Peyer's patch (tissue), 4 donors: ENCODE data around the gene ARHGAP19. TPM values are rescaled to one million over a fixed set of nuclear protein-coding genes. Genes with fewer than 3 reads are reported as not detected.

ENCODE experiments used
- DNase-seq, 3 donors: peaks; one replicate each; pipeline ENCODE4 v3.0.0-alpha.2; 2017 to 2019
- H3K27ac ChIP-seq, 4 donors: fragments of 200-600 bp; sonication (generic); one replicate each; pipeline ENCODE4 v1.5.1; 2016 to 2019
- H3K27me3 ChIP-seq, 2 donors: fragments of 200-600 bp; sonication (generic); one replicate each; pipeline ENCODE4 v1.5.1; 2019
- H3K36me3 ChIP-seq, 3 donors: fragments of 200-600 bp; sonication (generic); one replicate each; pipeline ENCODE4 v1.5.1; 2016 to 2019
- H3K4me1 ChIP-seq, 4 donors: fragments of 200-600 bp; sonication (generic); one replicate each; pipeline ENCODE4 v1.5.1; 2016 to 2019
- H3K4me3 ChIP-seq, 4 donors: fragments of 200-600 bp; sonication (generic); 1 replicate in 3 of 4; 2 replicates in 1 of 4; pipeline ENCODE4 v1.5.1; 2016 to 2019; ENCODE audit warnings: mild to moderate bottlenecking in 1 of 4
- H3K9me3 ChIP-seq, 4 donors: fragments of 200-600 bp; sonication (generic); one replicate each; pipeline ENCODE4 v1.5.1; 2016 to 2019; ENCODE audit warnings: mild to moderate bottlenecking in 1 of 4
- CTCF ChIP-seq, 6 experiments: fragments of 450-650 bp in 4 of 6; fragments of 200-600 bp in 2 of 6; sonication (generic) in 1 of 6; IDR thresholded peaks; one replicate each; pipeline ENCODE4 v1.5.1; 2017 to 2019; ENCODE audit warnings: antibody characterized with exemption in 6 of 6, mild to moderate bottlenecking in 3 of 6, moderate library complexity in 1 of 6
- POLR2A ChIP-seq, 2 donors: fragments of 450-650 bp; IDR thresholded peaks; one replicate each; pipeline ENCODE4 v1.5.1; 2017; ENCODE audit warnings: antibody characterized with exemption in 2 of 2, mild to moderate bottlenecking in 2 of 2, moderate library complexity in 2 of 2
- total RNA-seq, 4 donors: library from RNA; depleted of rRNA; stranded (reverse); fragments of >200 nt; gene quantifications; one replicate each; pipeline ENCODE4 v1.1.0, GENCODE V29; 2016

The ARHGAP19 gene
- total RNA-seq, 4 donors from 2014 or later: 4.9 to 28.9 (median 7.3) TPM

- TF ChIP-seq POLR2A (IDR thresholded peaks at IDR 0.05) (no peak), CTCF (IDR thresholded peaks at IDR 0.05) (no peak)
- DNase-seq: no peak
- H3K9me3 ChIP-seq: no peaks in the 10 kb centered on the region
- no peaks in the 10 kb centered on the region for H3K36me3 ChIP-seq
- peaks cover 0 to 17% of the 10 kb centered on the region in 2 donors for H3K27me3 ChIP-seq
- H3K27ac ChIP-seq: no peak overlapping the region
- peaks cover 0 to 5% (median 1%) of the 10 kb centered on the region in 4 donors for H3K4me1 ChIP-seq
- H3K4me3 ChIP-seq: no peak overlapping the region
These were observed 112.1 kb downstream of the ARHGAP19 start for GRCh38 chr10:97180363-97180755.

- no peaks in the 10 kb centered on the region for H3K4me1 ChIP-seq
- H3K27ac ChIP-seq: no peak overlapping the region
- peaks cover 0 to 12% of the 10 kb centered on the region in 2 donors for H3K27me3 ChIP-seq
- H3K36me3 ChIP-seq: no peaks in the 10 kb centered on the region
- H3K9me3 ChIP-seq: no peaks in the 10 kb centered on the region
- no peak overlapping the region for H3K4me3 ChIP-seq
- TF ChIP-seq CTCF (IDR thresholded peaks at IDR 0.05) (no peak), POLR2A (IDR thresholded peaks at IDR 0.05) (no peak)
- DNase-seq: no peak
These were observed 112.6 kb downstream of the ARHGAP19 start for GRCh38 chr10:97179731-97180362.

GRCh38 chr10:97179311-97179710, 113.1 kb downstream of the ARHGAP19 start:
- H3K27me3 ChIP-seq: peaks cover 0 to 11% of the 10 kb centered on the region in 2 donors
- H3K4me3 ChIP-seq: no peak overlapping the region
- no peaks in the 10 kb centered on the region for H3K9me3 ChIP-seq
- H3K4me1 ChIP-seq: no peaks in the 10 kb centered on the region
- H3K27ac ChIP-seq: no peak overlapping the region
- TF ChIP-seq CTCF (IDR thresholded peaks at IDR 0.05) (no peak), POLR2A (IDR thresholded peaks at IDR 0.05) (no peak)
- no peak for DNase-seq
- H3K36me3 ChIP-seq: no peaks in the 10 kb centered on the region

GRCh38 chr10:97178074-97178473, 114.4 kb downstream of the ARHGAP19 start:
- peaks cover 0 to 11% of the 10 kb centered on the region in 2 donors for H3K27me3 ChIP-seq
- DNase-seq: no peak
- no peaks in the 10 kb centered on the region for H3K4me1 ChIP-seq
- H3K4me3 ChIP-seq: no peak overlapping the region
- H3K9me3 ChIP-seq: no peaks in the 10 kb centered on the region
- no peak overlapping the region for H3K27ac ChIP-seq
- H3K36me3 ChIP-seq: no peaks in the 10 kb centered on the region
- no peak for TF ChIP-seq POLR2A (IDR thresholded peaks at IDR 0.05)
- no peak for TF ChIP-seq CTCF (IDR thresholded peaks at IDR 0.05)

GRCh38 chr10:97176226-97176625, 116.2 kb downstream of the ARHGAP19 start:
- Histone ChIP-seq H3K9me3 (no peaks in the 10 kb centered on the region), H3K36me3 (no peaks in the 10 kb centered on the region), H3K4me1 (no peaks in the 10 kb centered on the region), H3K27ac (no peak overlapping the region), H3K4me3 (no peak overlapping the region), H3K27me3 (peaks cover 0 to 11% of the 10 kb centered on the region in 2 donors)
- TF ChIP-seq POLR2A (IDR thresholded peaks at IDR 0.05) (no peak), CTCF (IDR thresholded peaks at IDR 0.05) (no peak)
- DNase-seq: no peak
